ENCODE results near the gene AOPEP. TPM values are rescaled to one million over a fixed set of nuclear protein-coding genes. Genes with fewer than 3 reads are reported as not detected.

Gene AOPEP
- polyA plus RNA-seq, 1 of the 3 experiments (the other 2 are of a cell fraction), result 54.6 TPM

DNA sequence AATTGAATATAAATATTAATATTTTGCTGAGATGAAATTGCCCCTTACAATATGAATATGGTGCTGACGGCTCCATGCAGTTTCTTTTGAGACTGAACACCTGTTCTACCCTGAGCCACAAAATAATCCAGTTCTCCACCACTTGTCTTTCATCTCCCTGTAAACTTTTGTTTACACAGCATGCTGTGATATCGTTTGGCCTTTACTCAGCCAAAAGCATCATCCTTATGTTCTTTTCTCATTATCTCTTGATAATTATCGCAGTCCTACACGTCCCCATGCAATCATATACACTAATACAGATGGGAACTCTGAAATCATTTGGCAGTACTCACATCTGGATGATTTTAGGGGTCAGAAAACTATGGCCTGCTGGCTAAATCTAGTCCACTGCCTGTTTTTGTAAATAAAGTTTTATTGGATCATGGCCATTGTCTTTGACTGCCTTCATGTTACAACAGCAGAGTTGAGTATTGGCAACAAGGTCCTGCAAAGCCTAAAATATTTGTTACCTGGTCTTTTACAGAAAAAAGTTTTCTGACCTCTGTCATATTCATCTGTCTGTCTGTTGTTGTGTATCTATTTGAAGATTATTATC lies 53.3 kb downstream of the AOPEP start (continued):
- TF ChIP-seq, protein P1, sequence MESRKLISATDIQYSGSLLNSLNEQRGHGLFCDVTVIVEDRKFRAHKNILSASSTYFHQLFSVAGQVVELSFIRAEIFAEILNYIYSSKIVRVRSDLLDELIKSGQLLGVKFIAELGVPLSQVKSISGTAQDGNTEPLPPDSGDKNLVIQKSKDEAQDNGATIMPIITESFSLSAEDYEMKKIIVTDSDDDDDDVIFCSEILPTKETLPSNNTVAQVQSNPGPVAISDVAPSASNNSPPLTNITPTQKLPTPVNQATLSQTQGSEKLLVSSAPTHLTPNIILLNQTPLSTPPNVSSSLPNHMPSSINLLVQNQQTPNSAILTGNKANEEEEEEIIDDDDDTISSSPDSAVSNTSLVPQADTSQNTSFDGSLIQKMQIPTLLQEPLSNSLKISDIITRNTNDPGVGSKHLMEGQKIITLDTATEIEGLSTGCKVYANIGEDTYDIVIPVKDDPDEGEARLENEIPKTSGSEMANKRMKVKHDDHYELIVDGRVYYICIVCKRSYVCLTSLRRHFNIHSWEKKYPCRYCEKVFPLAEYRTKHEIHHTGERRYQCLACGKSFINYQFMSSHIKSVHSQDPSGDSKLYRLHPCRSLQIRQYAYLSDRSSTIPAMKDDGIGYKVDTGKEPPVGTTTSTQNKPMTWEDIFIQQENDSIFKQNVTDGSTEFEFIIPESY (IDR thresholded peaks at IDR 0.05; ENCODE audit: borderline replicate concordance, low read depth), result no peak
- TF ChIP-seq TEAD4 (IDR thresholded peaks at IDR 0.05; ENCODE audit: borderline replicate concordance, insufficient read depth), result no peak
- no peak for TF ChIP-seq POLR2AphosphoS5 (IDR thresholded peaks at IDR 0.05; ENCODE audit: low read depth, low read length)

DNA sequence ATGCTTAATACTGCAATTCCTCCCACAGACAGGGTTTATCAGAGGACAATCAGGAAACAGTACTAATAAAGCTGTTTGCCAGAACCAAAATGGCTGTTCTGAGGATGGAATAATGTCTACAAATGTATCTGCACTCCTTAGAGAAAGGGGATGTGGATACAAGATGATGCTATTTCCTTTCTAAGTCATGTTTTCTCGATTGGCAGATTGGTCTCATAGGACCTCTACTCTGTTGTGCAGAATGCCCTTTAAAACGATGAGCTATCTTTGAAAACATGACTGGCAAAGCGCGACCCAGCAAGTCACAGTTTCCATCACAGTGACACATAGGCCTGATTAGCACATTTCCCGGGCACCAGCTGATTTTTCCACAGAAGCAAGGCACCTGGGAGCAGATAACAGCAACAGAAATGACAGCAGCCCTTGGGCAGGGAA lies 54.0 kb downstream of the AOPEP start:
- no peak overlapping the region for H3K4me3 ChIP-seq (ENCODE audit: low read depth in 2 of 2, low read length in 1 of 2)
- peak overlapping the region; percentile 93 to 97 for H3K27ac ChIP-seq (ENCODE audit: low read depth in 2 of 2, low read length in 1 of 2)
- TF ChIP-seq, protein P2, sequence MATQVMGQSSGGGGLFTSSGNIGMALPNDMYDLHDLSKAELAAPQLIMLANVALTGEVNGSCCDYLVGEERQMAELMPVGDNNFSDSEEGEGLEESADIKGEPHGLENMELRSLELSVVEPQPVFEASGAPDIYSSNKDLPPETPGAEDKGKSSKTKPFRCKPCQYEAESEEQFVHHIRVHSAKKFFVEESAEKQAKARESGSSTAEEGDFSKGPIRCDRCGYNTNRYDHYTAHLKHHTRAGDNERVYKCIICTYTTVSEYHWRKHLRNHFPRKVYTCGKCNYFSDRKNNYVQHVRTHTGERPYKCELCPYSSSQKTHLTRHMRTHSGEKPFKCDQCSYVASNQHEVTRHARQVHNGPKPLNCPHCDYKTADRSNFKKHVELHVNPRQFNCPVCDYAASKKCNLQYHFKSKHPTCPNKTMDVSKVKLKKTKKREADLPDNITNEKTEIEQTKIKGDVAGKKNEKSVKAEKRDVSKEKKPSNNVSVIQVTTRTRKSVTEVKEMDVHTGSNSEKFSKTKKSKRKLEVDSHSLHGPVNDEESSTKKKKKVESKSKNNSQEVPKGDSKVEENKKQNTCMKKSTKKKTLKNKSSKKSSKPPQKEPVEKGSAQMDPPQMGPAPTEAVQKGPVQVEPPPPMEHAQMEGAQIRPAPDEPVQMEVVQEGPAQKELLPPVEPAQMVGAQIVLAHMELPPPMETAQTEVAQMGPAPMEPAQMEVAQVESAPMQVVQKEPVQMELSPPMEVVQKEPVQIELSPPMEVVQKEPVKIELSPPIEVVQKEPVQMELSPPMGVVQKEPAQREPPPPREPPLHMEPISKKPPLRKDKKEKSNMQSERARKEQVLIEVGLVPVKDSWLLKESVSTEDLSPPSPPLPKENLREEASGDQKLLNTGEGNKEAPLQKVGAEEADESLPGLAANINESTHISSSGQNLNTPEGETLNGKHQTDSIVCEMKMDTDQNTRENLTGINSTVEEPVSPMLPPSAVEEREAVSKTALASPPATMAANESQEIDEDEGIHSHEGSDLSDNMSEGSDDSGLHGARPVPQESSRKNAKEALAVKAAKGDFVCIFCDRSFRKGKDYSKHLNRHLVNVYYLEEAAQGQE (IDR thresholded peaks at IDR 0.05; ENCODE audit: low read depth, low read length), result no peak
- TF ChIP-seq FOSL2 (IDR thresholded peaks at IDR 0.05; ENCODE audit: borderline replicate concordance, low read depth), result no peak
- TF ChIP-seq, protein P1 (IDR thresholded peaks at IDR 0.05; ENCODE audit: borderline replicate concordance, low read depth), result no peak
- no peak for TF ChIP-seq EZH2phosphoT487 (IDR thresholded peaks at IDR 0.05; ENCODE audit: borderline replicate concordance, low read depth)
- peak; percentile 95 for TF ChIP-seq FOXJ3 (CRISPR knock-in tag; IDR thresholded peaks at IDR 0.05)
- TF ChIP-seq TCF12 (IDR thresholded peaks at IDR 0.05), result no peak
- TF ChIP-seq TEAD4 (IDR thresholded peaks at IDR 0.05; ENCODE audit: borderline replicate concordance, insufficient read depth), result no peak
- peak; percentile 89 for TF ChIP-seq GATA2 (CRISPR knock-in tag; IDR thresholded peaks at IDR 0.05)
- TF ChIP-seq CHD2 (IDR thresholded peaks at IDR 0.05; ENCODE audit: low read length, partially characterized antibody), result no peak
- TF ChIP-seq, protein P3, sequence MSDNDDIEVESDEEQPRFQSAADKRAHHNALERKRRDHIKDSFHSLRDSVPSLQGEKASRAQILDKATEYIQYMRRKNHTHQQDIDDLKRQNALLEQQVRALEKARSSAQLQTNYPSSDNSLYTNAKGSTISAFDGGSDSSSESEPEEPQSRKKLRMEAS (IDR thresholded peaks at IDR 0.05; ENCODE audit: low read depth), result no peak
- 0 out of 2 replicates have a peak, but pooled peaks have one; percentile 26 for TF ChIP-seq RCOR1 (IDR thresholded peaks at IDR 0.05; ENCODE audit: low read length)
- TF ChIP-seq SMC3 (IDR thresholded peaks at IDR 0.05; ENCODE audit: low read depth, low read length), result 0 out of 2 replicates have a peak, but pooled peaks have one; percentile 12
- peak; percentile 29 for TF ChIP-seq RAD21 (IDR thresholded peaks at IDR 0.05; ENCODE audit: low read length)
- peak; percentile 89 for TF ChIP-seq MXI1 (IDR thresholded peaks at IDR 0.05; ENCODE audit: low read depth, low read length)
- no peak for TF ChIP-seq MEF2A (IDR thresholded peaks at IDR 0.05; ENCODE audit: borderline replicate concordance, low read depth)
- peak in 1 of 2 experiments; percentile 84; a peak in 2 of 4 replicates for TF ChIP-seq EP300 (IDR thresholded peaks at IDR 0.05; ENCODE audit: borderline replicate concordance in 1 of 2, low read depth in 1 of 2, low read length in 1 of 2)
- TF ChIP-seq, protein P4, sequence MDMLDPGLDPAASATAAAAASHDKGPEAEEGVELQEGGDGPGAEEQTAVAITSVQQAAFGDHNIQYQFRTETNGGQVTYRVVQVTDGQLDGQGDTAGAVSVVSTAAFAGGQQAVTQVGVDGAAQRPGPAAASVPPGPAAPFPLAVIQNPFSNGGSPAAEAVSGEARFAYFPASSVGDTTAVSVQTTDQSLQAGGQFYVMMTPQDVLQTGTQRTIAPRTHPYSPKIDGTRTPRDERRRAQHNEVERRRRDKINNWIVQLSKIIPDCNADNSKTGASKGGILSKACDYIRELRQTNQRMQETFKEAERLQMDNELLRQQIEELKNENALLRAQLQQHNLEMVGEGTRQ (IDR thresholded peaks at IDR 0.05; ENCODE audit: borderline replicate concordance, low read depth, low read length), result no peak
- TF ChIP-seq YY1 (IDR thresholded peaks at IDR 0.05; ENCODE audit: low read depth), result no peak
- DNase-seq, result peak; percentile 59
- H3K9me2 ChIP-seq, result no peaks in the 10 kb centered on the region
- H3K36me3 ChIP-seq (replicated peaks in 1 of 2; ENCODE audit: control insufficient read depth in 1 of 2, insufficient read depth in 2 of 2, low read length in 1 of 2), result no peaks in the 10 kb centered on the region
- H4K20me1 ChIP-seq (ENCODE audit: insufficient read depth), result no peaks in the 10 kb centered on the region
- H3F3A ChIP-seq (replicated peaks; ENCODE audit: insufficient read depth), result peaks cover 22% of the 10 kb centered on the region
- peak overlapping the region; percentile 12; the same call in 1 of the 2 replicates for H3K4me2 ChIP-seq
- H3K79me2 ChIP-seq (ENCODE audit: insufficient read depth), result peaks cover 3% of the 10 kb centered on the region; the same call in 1 of the 2 replicates
- peaks cover 8 to 34% of the 10 kb centered on the region in 2 experiments for H3K4me1 ChIP-seq (ENCODE audit: control insufficient read depth in 1 of 2, insufficient read depth in 2 of 2, low read depth in 1 of 2, low read length in 1 of 2)
- ChIA-PET POLR2A (interaction anchor here (0.8 to 1.8 kb wide), 12 partner anchors 21 to 683 kb away, joined by 3 to 16 read pairs (median 4); no protein-coding TSS in a partner anchor), CTCF (interaction anchor here (0.6 to 7.5 kb wide), 19 partner anchors 18 to 485 kb away, joined by 3 to 124 read pairs (median 3); no protein-coding TSS in a partner anchor)
- 31% methylated on average over 5 of the region's 5 CpGs for WGBS (ENCODE audit: low lambda C conversion rate)
- H3K9ac ChIP-seq, result peak overlapping the region; percentile 13; the same call in 1 of the 2 replicates
- no peaks in the 10 kb centered on the region for H3K9me3 ChIP-seq
- H2AFZ ChIP-seq (ENCODE audit: low read depth), result peak overlapping the region; percentile 37; the same call in 1 of the 2 replicates
- H3K27me3 ChIP-seq (ENCODE audit: insufficient read depth), result no peaks in the 10 kb centered on the region
